Tibial artery (tissue), 4 donors: ENCODE data around the gene SAT2.

ENCODE experiments used
- DNase-seq, 2 donors: peaks; one replicate each; pipeline ENCODE4 v3.0.0-alpha.2; 2019
- H3K27ac ChIP-seq, 2 donors: fragments of 200-600 bp; sonication (generic) in 1 of 2; 1 replicate in 1 of 2; 2 replicates in 1 of 2; pipeline ENCODE4 v1.5.1; 2018 to 2019; ENCODE audit warnings: mild to moderate bottlenecking in 1 of 2
- H3K27me3 ChIP-seq, 2 donors: fragments of 200-600 bp; sonication (generic) in 1 of 2; one replicate each; pipeline versions ENCODE4 v1.5.1 to v1.6.0; 2016 to 2019
- H3K36me3 ChIP-seq, 3 donors: fragments of 200-600 bp; sonication (generic) in 2 of 3; one replicate each; pipeline ENCODE4 v1.5.1; 2016 to 2019; ENCODE audit warnings: mild to moderate bottlenecking in 2 of 3
- H3K4me1 ChIP-seq, 4 donors: fragments of 200-600 bp; sonication (generic) in 2 of 4; 1 replicate in 3 of 4; 2 replicates in 1 of 4; pipeline ENCODE4 v1.5.1; 2016 to 2019
- H3K4me3 ChIP-seq, 2 donors: fragments of 200-600 bp; sonication (generic) in 1 of 2; 1 replicate in 1 of 2; 2 replicates in 1 of 2; pipeline ENCODE4 v1.5.1; 2018 to 2019; ENCODE audit warnings: mild to moderate bottlenecking in 2 of 2
- H3K9me3 ChIP-seq, 3 donors: fragments of 200-600 bp; sonication (generic) in 1 of 3; one replicate each; pipeline ENCODE4 v1.5.1; 2016 to 2019
- intact Hi-C: fragments of 100-400 bp; cut with DNase I; formaldehyde crosslinking; loops from one replicate; pipeline ENCODE4 v1.15.0; 2023; ENCODE audit warnings: low total_unique reads
- TF ChIP-seq, protein P1 (sequence below), 2 experiments: fragments of 200-600 bp in 1 of 2; fragments of 450-650 bp in 1 of 2; IDR thresholded peaks; one replicate each; pipeline ENCODE4 v1.5.1; 2017 to 2019; ENCODE audit warnings: antibody characterized with exemption in 2 of 2, mild to moderate bottlenecking in 1 of 2, moderate library complexity in 1 of 2

Gene SAT2

DNA sequence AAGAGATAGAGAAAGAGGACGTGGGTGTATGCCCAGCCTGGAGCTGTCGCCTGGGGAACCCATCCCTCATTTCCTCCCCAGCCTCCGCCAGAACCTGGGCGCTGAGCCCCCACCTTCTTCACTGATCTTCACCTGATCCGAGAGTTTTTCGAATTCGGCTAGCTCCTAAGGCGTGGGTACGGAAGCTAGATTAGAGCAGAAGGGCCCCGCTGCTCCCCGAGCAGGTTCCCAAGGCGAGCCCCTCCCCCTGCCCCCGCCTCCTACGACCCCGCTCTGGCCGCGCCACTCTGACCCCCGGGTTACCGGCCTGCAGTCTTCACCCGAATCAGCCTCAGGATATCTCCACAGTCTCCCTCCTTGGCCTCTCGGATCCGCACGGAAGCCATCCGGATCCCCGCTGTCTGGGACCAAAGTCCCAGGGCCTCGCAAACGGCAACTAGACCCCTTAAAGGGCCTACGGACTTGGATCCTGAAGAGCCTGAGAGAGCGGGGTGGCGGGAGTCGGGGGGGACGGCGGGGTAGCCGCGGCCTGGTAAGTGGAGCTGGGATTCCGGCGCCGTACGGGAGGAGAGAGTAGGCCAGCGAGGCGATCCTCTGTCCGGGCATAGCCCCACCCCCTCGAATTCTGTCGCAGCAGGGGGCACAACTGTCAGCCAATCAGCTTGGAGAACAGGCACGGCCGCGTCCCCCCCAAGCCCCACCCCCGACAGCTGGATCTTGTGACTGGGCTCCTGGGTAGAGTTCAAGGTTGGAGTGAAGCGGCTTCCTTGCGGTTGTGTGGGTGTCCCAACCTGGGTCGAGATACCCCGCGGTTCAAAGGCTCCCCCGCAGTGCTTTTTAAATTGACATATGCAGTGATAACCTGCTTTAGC lies at the start of gene SAT2:
Gene SAT2, minus strand, starts transcription at position 572 of the 872 bp plus-strand sequence. Its CDS starts 186 bp downstream, at position 386.
- intact Hi-C loops = loop anchor here (5.0 to 10.0 kb wide), 2 partner anchors 60 to 63 kb away; partner anchors contain the start of genes SENP3, TP53 and WRAP53
- Histone ChIP-seq H3K27ac (peak within 1 kb of the TSS; percentile 85 to 92), H3K36me3 (peaks cover 0 to 5% (median 3%) of the 10 kb centered on the region in 3 donors), H3K4me3 (peak within 1 kb of the TSS; percentile 67 to 69), H3K27me3 (no peaks in the 10 kb centered on the region), H3K9me3 (no peaks in the 10 kb centered on the region), H3K4me1 (peaks cover 0 to 18% (median 9%) of the 10 kb centered on the region in 4 donors)
- TF ChIP-seq, protein P1, sequence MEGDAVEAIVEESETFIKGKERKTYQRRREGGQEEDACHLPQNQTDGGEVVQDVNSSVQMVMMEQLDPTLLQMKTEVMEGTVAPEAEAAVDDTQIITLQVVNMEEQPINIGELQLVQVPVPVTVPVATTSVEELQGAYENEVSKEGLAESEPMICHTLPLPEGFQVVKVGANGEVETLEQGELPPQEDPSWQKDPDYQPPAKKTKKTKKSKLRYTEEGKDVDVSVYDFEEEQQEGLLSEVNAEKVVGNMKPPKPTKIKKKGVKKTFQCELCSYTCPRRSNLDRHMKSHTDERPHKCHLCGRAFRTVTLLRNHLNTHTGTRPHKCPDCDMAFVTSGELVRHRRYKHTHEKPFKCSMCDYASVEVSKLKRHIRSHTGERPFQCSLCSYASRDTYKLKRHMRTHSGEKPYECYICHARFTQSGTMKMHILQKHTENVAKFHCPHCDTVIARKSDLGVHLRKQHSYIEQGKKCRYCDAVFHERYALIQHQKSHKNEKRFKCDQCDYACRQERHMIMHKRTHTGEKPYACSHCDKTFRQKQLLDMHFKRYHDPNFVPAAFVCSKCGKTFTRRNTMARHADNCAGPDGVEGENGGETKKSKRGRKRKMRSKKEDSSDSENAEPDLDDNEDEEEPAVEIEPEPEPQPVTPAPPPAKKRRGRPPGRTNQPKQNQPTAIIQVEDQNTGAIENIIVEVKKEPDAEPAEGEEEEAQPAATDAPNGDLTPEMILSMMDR (IDR thresholded peaks at IDR 0.05) = no peak
- DNase-seq = peak; percentile 96 to 98

DNA sequence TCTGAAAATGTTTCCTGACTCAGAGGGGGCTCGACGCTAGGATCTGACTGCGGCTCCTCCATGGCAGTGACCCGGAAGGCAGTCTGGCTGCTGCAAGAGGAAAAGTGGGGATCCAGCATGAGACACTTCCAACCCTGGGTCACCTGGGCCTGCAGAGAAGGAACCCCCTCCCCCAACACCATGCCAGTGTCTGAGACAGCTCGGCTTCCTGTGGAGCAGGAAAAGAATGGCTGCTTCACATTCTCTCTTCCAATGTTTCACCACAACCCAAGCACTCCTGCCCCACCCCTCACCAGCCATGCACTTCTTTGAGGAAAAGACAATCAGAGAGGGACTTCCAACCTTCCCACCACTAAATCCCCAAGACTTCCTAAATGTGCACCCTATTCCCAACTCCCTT lies 48.9 kb upstream of the SAT2 start:
- no peaks in the 10 kb centered on the region for H3K4me1 ChIP-seq
- no peak for DNase-seq
- H3K27me3 ChIP-seq = no peaks in the 10 kb centered on the region
- intact Hi-C loops = loop anchor here (10.0 kb wide), 1 partner anchor 1898 kb away; the partner anchor contains the start of genes CFAP52 and STX8
- H3K9me3 ChIP-seq = peaks cover 0 to 9% (median 0%) of the 10 kb centered on the region in 3 donors
- H3K4me3 ChIP-seq = no peak overlapping the region
- TF ChIP-seq, protein P1 (IDR thresholded peaks at IDR 0.05) = no peak
- peaks cover 43 to 51% (median 48%) of the 10 kb centered on the region in 3 donors for H3K36me3 ChIP-seq
- no peak overlapping the region for H3K27ac ChIP-seq

DNA sequence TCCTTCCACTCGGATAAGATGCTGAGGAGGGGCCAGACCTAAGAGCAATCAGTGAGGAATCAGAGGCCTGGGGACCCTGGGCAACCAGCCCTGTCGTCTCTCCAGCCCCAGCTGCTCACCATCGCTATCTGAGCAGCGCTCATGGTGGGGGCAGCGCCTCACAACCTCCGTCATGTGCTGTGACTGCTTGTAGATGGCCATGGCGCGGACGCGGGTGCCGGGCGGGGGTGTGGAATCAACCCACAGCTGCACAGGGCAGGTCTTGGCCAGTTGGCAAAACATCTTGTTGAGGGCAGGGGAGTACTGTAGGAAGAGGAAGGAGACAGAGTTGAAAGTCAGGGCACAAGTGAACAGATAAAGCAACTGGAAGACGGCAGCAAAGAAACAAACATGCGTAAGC lies 47.3 kb upstream of the SAT2 start:
- intact Hi-C loops = loop anchor here (10.0 kb wide), 1 partner anchor 1900 kb away; the partner anchor contains the start of genes CFAP52 and STX8
- TF ChIP-seq, protein P1 (IDR thresholded peaks at IDR 0.05) = no peak
- no peaks in the 10 kb centered on the region for H3K4me1 ChIP-seq
- no peak overlapping the region for H3K27ac ChIP-seq
- peaks cover 59 to 67% (median 63%) of the 10 kb centered on the region in 3 donors for H3K36me3 ChIP-seq
- no peak overlapping the region for H3K4me3 ChIP-seq
- H3K27me3 ChIP-seq = no peaks in the 10 kb centered on the region
- no peak for DNase-seq
- peaks cover 0 to 9% (median 0%) of the 10 kb centered on the region in 3 donors for H3K9me3 ChIP-seq

DNA sequence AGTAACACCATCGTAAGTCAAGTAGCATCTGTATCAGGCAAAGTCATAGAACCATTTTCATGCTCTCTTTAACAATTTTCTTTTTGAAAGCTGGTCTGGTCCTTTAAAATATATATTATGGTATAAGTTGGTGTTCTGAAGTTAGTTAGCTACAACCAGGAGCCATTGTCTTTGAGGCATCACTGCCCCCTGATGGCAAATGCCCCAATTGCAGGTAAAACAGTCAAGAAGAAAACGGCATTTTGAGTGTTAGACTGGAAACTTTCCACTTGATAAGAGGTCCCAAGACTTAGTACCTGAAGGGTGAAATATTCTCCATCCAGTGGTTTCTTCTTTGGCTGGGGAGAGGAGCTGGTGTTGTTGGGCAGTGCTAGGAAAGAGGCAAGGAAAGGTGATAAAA lies 45.6 kb upstream of the SAT2 start:
- Histone ChIP-seq H3K4me3 (no peak overlapping the region), H3K9me3 (peaks cover 0 to 9% (median 0%) of the 10 kb centered on the region in 3 donors), H3K27ac (no peak overlapping the region), H3K36me3 (peaks cover 68 to 84% (median 78%) of the 10 kb centered on the region in 3 donors), H3K4me1 (no peaks in the 10 kb centered on the region), H3K27me3 (no peaks in the 10 kb centered on the region)
- TF ChIP-seq, protein P1 (IDR thresholded peaks at IDR 0.05) = no peak
- intact Hi-C loops = loop anchor here (10.0 kb wide), 1 partner anchor 1902 kb away; the partner anchor contains the start of genes CFAP52 and STX8
- no peak for DNase-seq

DNA sequence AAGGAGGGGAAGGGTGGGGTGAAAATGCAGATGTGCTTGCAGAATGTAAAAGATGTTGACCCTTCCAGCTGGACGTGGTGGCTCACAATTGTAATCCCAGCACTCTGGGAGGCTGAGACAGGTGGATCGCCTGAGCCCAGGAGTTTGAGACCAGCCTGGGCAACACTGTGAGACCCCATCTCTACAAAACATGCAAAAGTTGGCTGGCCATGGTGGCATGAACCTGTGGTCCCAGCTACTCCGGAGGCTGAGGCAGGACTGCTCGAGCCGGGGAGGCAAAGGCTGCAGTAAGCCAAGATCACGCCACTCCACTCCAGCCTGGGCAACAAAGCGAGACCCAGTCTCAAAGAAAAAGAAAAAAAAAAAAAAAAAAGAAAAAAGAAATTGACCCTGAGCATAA lies 40.9 kb upstream of the SAT2 start:
- intact Hi-C loops = no loop called here
- Histone ChIP-seq H3K4me3 (no peak overlapping the region), H3K4me1 (no peaks in the 10 kb centered on the region), H3K27ac (no peak overlapping the region), H3K27me3 (no peaks in the 10 kb centered on the region), H3K36me3 (peaks cover 44 to 81% (median 65%) of the 10 kb centered on the region in 3 donors), H3K9me3 (peaks cover 0 to 4% (median 0%) of the 10 kb centered on the region in 3 donors)
- TF ChIP-seq, protein P1 (IDR thresholded peaks at IDR 0.05) = no peak
- DNase-seq = no peak
